ENCODE data around the gene ELFN1. TPM values are rescaled to one million over a fixed set of nuclear protein-coding genes. Genes with fewer than 3 reads are reported as not detected.

The ELFN1 gene
- total RNA-seq, 1 donor from 2014 or later, result 19.7 TPM

GRCh38 chr7:1714583-1715330, 44.7 kb downstream of the ELFN1 start:
- no peak overlapping the region for H3K9ac ChIP-seq (ENCODE audit: low read length)
- peaks cover 6% of the 10 kb centered on the region for H4K20me1 ChIP-seq (ENCODE audit: insufficient read depth, low read length)
- H3K9me3 ChIP-seq (ENCODE audit: insufficient read depth, low read depth, low read length), result peaks cover 4% of the 10 kb centered on the region
- Mint-ChIP-seq H3K36me3 (ENCODE audit: low read depth, unreplicated experiment) (peaks cover 12% of the 10 kb centered on the region), H3K27ac (ENCODE audit: unreplicated experiment) (no peak overlapping the region), H3K9me3 (ENCODE audit: unreplicated experiment) (no peaks in the 10 kb centered on the region), H3K4me1 (ENCODE audit: low read depth, unreplicated experiment) (peaks cover 13% of the 10 kb centered on the region), H3K27me3 (ENCODE audit: low read depth, unreplicated experiment) (peaks cover 2% of the 10 kb centered on the region), H3K4me3 (ENCODE audit: unreplicated experiment) (no peak overlapping the region)
- H3K4me3 ChIP-seq (ENCODE audit: insufficient read depth, low read depth, low read length), result no peak overlapping the region
- TF ChIP-seq EZH2 (IDR thresholded peaks at IDR 0.05; ENCODE audit: insufficient read depth, low read length) (no peak), CTCF (IDR thresholded peaks at IDR 0.05; ENCODE audit: insufficient read depth, low read depth, low read length) (no peak)
- no peak for DNase-seq (ENCODE audit: low read depth)
- peaks cover 12% of the 10 kb centered on the region for H3K4me1 ChIP-seq (ENCODE audit: insufficient read depth, low read length)
- no peaks in the 10 kb centered on the region for H3K79me2 ChIP-seq (ENCODE audit: insufficient read depth, low read length)
- FAIRE-seq, result no peak
- H3K27ac ChIP-seq (ENCODE audit: low read depth, low read length), result no peak overlapping the region
- H3K4me2 ChIP-seq (ENCODE audit: low read length), result no peak overlapping the region
- no peaks in the 10 kb centered on the region for H3K27me3 ChIP-seq (ENCODE audit: insufficient read depth, low read length)
- no peak overlapping the region for H2AFZ ChIP-seq (ENCODE audit: low read depth, low read length)
- no peaks in the 10 kb centered on the region for H3K36me3 ChIP-seq (ENCODE audit: insufficient read depth, low read length)

- Mint-ChIP-seq H3K9me3 (ENCODE audit: unreplicated experiment) (no peaks in the 10 kb centered on the region), H3K36me3 (ENCODE audit: low read depth, unreplicated experiment) (peaks cover 7% of the 10 kb centered on the region), H3K4me3 (ENCODE audit: unreplicated experiment) (no peak overlapping the region), H3K27ac (ENCODE audit: unreplicated experiment) (no peak overlapping the region), H3K27me3 (ENCODE audit: low read depth, unreplicated experiment) (peaks cover 2% of the 10 kb centered on the region), H3K4me1 (ENCODE audit: low read depth, unreplicated experiment) (peaks cover 13% of the 10 kb centered on the region)
- FAIRE-seq (no peak), DNase-seq (ENCODE audit: low read depth) (no peak)
- peaks cover 6% of the 10 kb centered on the region for H4K20me1 ChIP-seq (ENCODE audit: insufficient read depth, low read length)
- no peak overlapping the region for H3K27ac ChIP-seq (ENCODE audit: low read depth, low read length)
- no peaks in the 10 kb centered on the region for H3K27me3 ChIP-seq (ENCODE audit: insufficient read depth, low read length)
- peaks cover 12% of the 10 kb centered on the region for H3K4me1 ChIP-seq (ENCODE audit: insufficient read depth, low read length)
- no peak overlapping the region for H3K4me2 ChIP-seq (ENCODE audit: low read length)
- H3K79me2 ChIP-seq (ENCODE audit: insufficient read depth, low read length), result no peaks in the 10 kb centered on the region
- H3K9me3 ChIP-seq (ENCODE audit: insufficient read depth, low read depth, low read length), result peaks cover 4% of the 10 kb centered on the region
- TF ChIP-seq EZH2 (IDR thresholded peaks at IDR 0.05; ENCODE audit: insufficient read depth, low read length) (no peak), CTCF (IDR thresholded peaks at IDR 0.05; ENCODE audit: insufficient read depth, low read depth, low read length) (no peak)
- no peak overlapping the region for H2AFZ ChIP-seq (ENCODE audit: low read depth, low read length)
- no peak overlapping the region for H3K4me3 ChIP-seq (ENCODE audit: insufficient read depth, low read depth, low read length)
- no peaks in the 10 kb centered on the region for H3K36me3 ChIP-seq (ENCODE audit: insufficient read depth, low read length)
- H3K9ac ChIP-seq (ENCODE audit: low read length), result no peak overlapping the region
These were observed 45.2 kb downstream of the ELFN1 start for GRCh38 chr7:1715331-1715625.

- Histone ChIP-seq H2AFZ (ENCODE audit: low read depth, low read length) (no peak overlapping the region), H3K27me3 (ENCODE audit: insufficient read depth, low read length) (no peaks in the 10 kb centered on the region), H3K9me3 (ENCODE audit: insufficient read depth, low read depth, low read length) (peaks cover 4% of the 10 kb centered on the region), H3K36me3 (ENCODE audit: insufficient read depth, low read length) (no peaks in the 10 kb centered on the region), H3K9ac (ENCODE audit: low read length) (no peak overlapping the region), H3K4me3 (ENCODE audit: insufficient read depth, low read depth, low read length) (no peak overlapping the region), H3K4me1 (ENCODE audit: insufficient read depth, low read length) (peaks cover 12% of the 10 kb centered on the region), H3K27ac (ENCODE audit: low read depth, low read length) (no peak overlapping the region), H3K79me2 (ENCODE audit: insufficient read depth, low read length) (no peaks in the 10 kb centered on the region), H4K20me1 (ENCODE audit: insufficient read depth, low read length) (peaks cover 6% of the 10 kb centered on the region), H3K4me2 (ENCODE audit: low read length) (no peak overlapping the region)
- Mint-ChIP-seq H3K27me3 (ENCODE audit: low read depth, unreplicated experiment) (peaks cover 2% of the 10 kb centered on the region), H3K9me3 (ENCODE audit: unreplicated experiment) (no peaks in the 10 kb centered on the region), H3K4me3 (ENCODE audit: unreplicated experiment) (no peak overlapping the region), H3K27ac (ENCODE audit: unreplicated experiment) (no peak overlapping the region), H3K36me3 (ENCODE audit: low read depth, unreplicated experiment) (peaks cover 6% of the 10 kb centered on the region), H3K4me1 (ENCODE audit: low read depth, unreplicated experiment) (peaks cover 13% of the 10 kb centered on the region)
- no peak for TF ChIP-seq EZH2 (IDR thresholded peaks at IDR 0.05; ENCODE audit: insufficient read depth, low read length)
- TF ChIP-seq CTCF (IDR thresholded peaks at IDR 0.05; ENCODE audit: insufficient read depth, low read depth, low read length), result no peak
- FAIRE-seq, result no peak
- no peak for DNase-seq (ENCODE audit: low read depth)
These were observed 45.6 kb downstream of the ELFN1 start for GRCh38 chr7:1715671-1716074.

All from astrocyte (in vitro differentiated cells and primary cell).